K562 (cell line): Measurements from ENCODE around the gene SLC26A1. TPM values are rescaled to one million over a fixed set of nuclear protein-coding genes. Genes with fewer than 3 reads are reported as not detected.

Experiments used
- ATAC-seq: fragments of 200-7000 bp; cut with Tn5 transposase; 3 replicates; pipeline ENCODE4 v1.9.1; 2020; ENCODE audit warnings: moderate library complexity
- BruUV-seq: library from RNA; stranded (reverse); fragments of 400-500 nt; replicated peaks from 2 replicates; lab custom pipeline; 2021; lab: Mats Ljungman, UMichigan
- CTCF ChIA-PET: fragments of 300-600 bp; formaldehyde crosslinking; extraction: SDS; loops from one replicate; lab custom pipeline; 2021; ENCODE audit warnings: low intra/inter-chr PET ratio; lab: Yijun Ruan, JAX
- POLR2A ChIA-PET: fragments of 300-600, 350-650 bp; sonication (Branson Sonifier 250); formaldehyde crosslinking; extraction: SDS; loops from one replicate; lab custom pipeline; 2021; ENCODE audit warnings: antibody characterized with exemption, inconsistent platforms; lab: Yijun Ruan, JAX
- DNase-seq, 4 experiments: peaks; one replicate each; pipeline versions ENCODE4 v3.0.0 to v3.0.0-alpha.2; 2011 to 2018; ENCODE audit warnings: low spot score in 3 of 4, mixed read lengths in 3 of 4; ENCODE audit errors: extremely low read depth in 1 of 4
- FAIRE-seq: peaks from 2 replicates; lab custom pipeline; 2011; peaks lifted over from hg19 to GRCh38; lab: Jason Lieb, UNC
- H2AFZ ChIP-seq: 2 replicates; pipeline ENCODE4 v1.6.0; 2011; ENCODE audit warnings: low read depth, low read length, control low read depth, inconsistent platforms
- H3K27ac ChIP-seq: fragments of 200-600 bp; 3 replicates; pipeline ENCODE4 v1.8.0; 2011; ENCODE audit warnings: low read depth, mild to moderate bottlenecking, control low read depth, inconsistent platforms, low read length, moderate library complexity, mixed read lengths; ENCODE audit errors: extremely low read depth
- H3K27me3 ChIP-seq, 2 experiments: fragments of 300-600 bp in 1 of 2; 2 replicates in 1 of 2; 3 replicates in 1 of 2; pipeline versions ENCODE4 v1.6.0 to v1.8.0; 2011; ENCODE audit warnings: inconsistent platforms in 2 of 2, low read length in 2 of 2, mild to moderate bottlenecking in 1 of 2, mixed read lengths in 1 of 2, moderate library complexity in 1 of 2; ENCODE audit not compliant: control insufficient read depth in 2 of 2, insufficient read depth in 2 of 2
- H3K36me3 ChIP-seq: fragments of 300-600 bp; 3 replicates; pipeline ENCODE4 v1.8.0; 2011; ENCODE audit warnings: mild to moderate bottlenecking, low read length, inconsistent platforms; ENCODE audit not compliant: control insufficient read depth, insufficient read depth
- H3K4me1 ChIP-seq, 2 experiments: fragments of 200-600 bp in 1 of 2; replicated peaks in 1 of 2; 2 replicates in 1 of 2; 3 replicates in 1 of 2; pipeline versions ENCODE4 v1.5.1 to v1.8.0; 2011; ENCODE audit warnings: inconsistent platforms in 2 of 2, low read length in 2 of 2, mild to moderate bottlenecking in 1 of 2, mixed read lengths in 1 of 2, moderate library complexity in 1 of 2; ENCODE audit not compliant: control insufficient read depth in 2 of 2, insufficient read depth in 2 of 2
- H3K4me2 ChIP-seq: 2 replicates; pipeline ENCODE4 v1.6.1; 2011; ENCODE audit warnings: low read length, control low read depth, inconsistent platforms, mixed read lengths; ENCODE audit not compliant: insufficient read depth
- H3K4me3 ChIP-seq: fragments of 200-600 bp; sonication (generic), shearing (Covaris generic); 2 replicates; pipeline ENCODE4 v1.5.1; 2016; ENCODE audit warnings: control low read depth, inconsistent platforms
- H3K79me2 ChIP-seq: fragments of 200-600 bp; 3 replicates; pipeline ENCODE4 v1.8.0; 2011; ENCODE audit warnings: low read length, inconsistent platforms; ENCODE audit not compliant: control insufficient read depth, insufficient read depth
- H3K9ac ChIP-seq, 2 experiments: 2 replicates each; pipeline versions ENCODE4 v1.6.0 to v1.6.1; 2011; ENCODE audit warnings: low read depth in 2 of 2, low read length in 2 of 2, control low read depth in 1 of 2, inconsistent platforms in 1 of 2, mild to moderate bottlenecking in 1 of 2, mixed read lengths in 1 of 2; ENCODE audit not compliant: insufficient read depth in 1 of 2
- H3K9me1 ChIP-seq: one replicate; pipeline ENCODE4 v1.6.0; 2011; ENCODE audit warnings: inconsistent platforms, mild to moderate bottlenecking, low read length, moderate library complexity; ENCODE audit not compliant: control insufficient read depth, insufficient read depth
- H3K9me3 ChIP-seq: replicated peaks from 2 replicates; pipeline ENCODE4 v1.5.1; 2011; ENCODE audit warnings: low read depth, low read length, inconsistent platforms; ENCODE audit not compliant: control insufficient read depth, insufficient read depth
- H4K20me1 ChIP-seq: replicated peaks from 2 replicates; pipeline ENCODE4 v1.6.1; 2011; ENCODE audit warnings: low read length, inconsistent platforms, mixed read lengths; ENCODE audit not compliant: control insufficient read depth, insufficient read depth
- DDX20 ChIP-seq: fragments of 450-650 bp; IDR thresholded peaks from 2 replicates; pipeline ENCODE4 v1.6.1; 2016; ENCODE audit warnings: missing genetic modification characterization, low read depth, mild to moderate bottlenecking, missing compliant biosample characterization, moderate library complexity
- FIP1L1 ChIP-seq: fragments of 200-400 bp; formaldehyde crosslinking; IDR thresholded peaks from 2 replicates; pipeline ENCODE4 v1.6.1; 2018; ENCODE audit warnings: mild to moderate bottlenecking, low read depth, low read length; ENCODE audit not compliant: poor library complexity, severe bottlenecking
- FOS ChIP-seq: IDR thresholded peaks from 3 replicates; pipeline ENCODE4 v1.6.1; 2011; ENCODE audit not compliant: insufficient read length; ENCODE audit errors: extremely low read depth
- MTA3 ChIP-seq: fragments of 450-650 bp; formaldehyde crosslinking; IDR thresholded peaks from 2 replicates; pipeline ENCODE4 v1.6.1; 2017; ENCODE audit warnings: mild to moderate bottlenecking, borderline replicate concordance
- POLR2G ChIP-seq: fragments of 200-400 bp; formaldehyde crosslinking; IDR thresholded peaks from 2 replicates; pipeline ENCODE4 v1.6.1; 2017; ENCODE audit warnings: low read depth, mild to moderate bottlenecking, antibody characterized with exemption, low read length, moderate library complexity
- STAT5A ChIP-seq: IDR thresholded peaks from 2 replicates; pipeline ENCODE4 v1.6.1; 2012; ENCODE audit warnings: low read length, inconsistent platforms, borderline replicate concordance
- THRB ChIP-seq: fragments of 450-650 bp; formaldehyde crosslinking; conservative IDR thresholded peaks from 2 replicates; pipeline ENCODE4 v1.4.0; 2022; ENCODE audit warnings: mild to moderate bottlenecking, missing genetic modification characterization
- TRIM28 ChIP-seq: fragments of 450-650 bp; IDR thresholded peaks from 2 replicates; pipeline ENCODE4 v1.6.1; 2017
- ZC3H4 ChIP-seq: sonication (generic); formaldehyde crosslinking; IDR thresholded peaks from 2 replicates; pipeline ENCODE4 v1.9.0; 2021; ENCODE audit warnings: missing genetic modification reagents, borderline replicate concordance
- ZNF644 ChIP-seq: fragments of 200-800 bp; sonication (Bioruptor generic); IDR thresholded peaks from 2 replicates; pipeline ENCODE4 v1.6.1; 2016; ENCODE audit warnings: low read depth, missing genetic modification characterization, missing compliant biosample characterization
- ZNF785 ChIP-seq: fragments of 250-450 bp; sonication (Bioruptor Pico); IDR thresholded peaks from 2 replicates; pipeline ENCODE4 v1.4.0; 2020; ENCODE audit warnings: mild to moderate bottlenecking
- WGBS: fragments of 100-300 bp; shearing (Covaris generic); methylation state at CpG from one replicate; pipeline ENCODE4 v1.1.6; 2016; ENCODE audit warnings: low coverage, mixed read lengths; ENCODE audit not compliant: insufficient coverage; ENCODE audit errors: missing lambda C conversion rate; 5-methylcytosine and 5-hydroxymethylcytosine counted together
- in situ Hi-C: fragments of 300-500 bp; cut with MboI; formaldehyde crosslinking; loops from 4 replicates; pipeline ENCODE4 v1.15.0; 2018; ENCODE audit warnings: inconsistent platforms, mixed read lengths
- intact Hi-C: fragments of 100-400 bp; cut with micrococcal nuclease; formaldehyde crosslinking; loops from 2 replicates; pipeline ENCODE4 v1.14.2; 2022
- polyA plus RNA-seq, 8 experiments: library from polyadenylated mRNA; depleted of rRNA in 4 of 8; stranded (reverse) in 5 of 8; unstranded in 3 of 8; fragments of >200 nt; fragmentation: Nextera tagmentation in 2 of 8; fragmentation: Illumina TruSeq in 1 of 8; extraction: Ambion mirVana in 2 of 8; extraction: Trizol in 1 of 8; gene quantifications; 2 replicates each; pipeline versions ENCODE4 v1.2.1 to v1.2.3, GENCODE V29; 2011 to 2014; ENCODE audit warnings: inconsistent platforms in 1 of 8, missing spikeins in 1 of 8
- total RNA-seq, 7 experiments: library from RNA; depleted of rRNA in 6 of 7; stranded (reverse); fragments of >200 nt in 6 of 7; fragmentation: Illumina TruSeq in 2 of 7; extraction: Trizol in 2 of 7; gene quantifications; 2 replicates each; pipeline versions ENCODE4 v1.2.1 to v1.2.3, GENCODE V29; 2011 to 2021; ENCODE audit warnings: low replicate concordance in 1 of 7
- TF ChIP-seq, protein P1 (sequence below): fragments of 250-450 bp; sonication (Bioruptor Pico); IDR thresholded peaks from 2 replicates; pipeline ENCODE4 v1.4.0; 2020; ENCODE audit warnings: borderline replicate concordance

SLC26A1 gene
- total and polyA plus RNA-seq, 9 of the 15 experiments (the other 6 are each of a cell fraction or from before 2014, with no cell fraction given): 0.11 to 4.2 (median 0.95) TPM

GRCh38 chr4:990746-991367, 2.3 kb downstream of the SLC26A1 start:
- WGBS: 96% methylated on average over 17 of the region's 26 CpGs
- TF ChIP-seq ZNF785 (CRISPR knock-in tag): no peak
- no peak for TF ChIP-seq ZC3H4
- no peak for TF ChIP-seq STAT5A
- TF ChIP-seq ZNF644: no peak
- TF ChIP-seq, protein P1, sequence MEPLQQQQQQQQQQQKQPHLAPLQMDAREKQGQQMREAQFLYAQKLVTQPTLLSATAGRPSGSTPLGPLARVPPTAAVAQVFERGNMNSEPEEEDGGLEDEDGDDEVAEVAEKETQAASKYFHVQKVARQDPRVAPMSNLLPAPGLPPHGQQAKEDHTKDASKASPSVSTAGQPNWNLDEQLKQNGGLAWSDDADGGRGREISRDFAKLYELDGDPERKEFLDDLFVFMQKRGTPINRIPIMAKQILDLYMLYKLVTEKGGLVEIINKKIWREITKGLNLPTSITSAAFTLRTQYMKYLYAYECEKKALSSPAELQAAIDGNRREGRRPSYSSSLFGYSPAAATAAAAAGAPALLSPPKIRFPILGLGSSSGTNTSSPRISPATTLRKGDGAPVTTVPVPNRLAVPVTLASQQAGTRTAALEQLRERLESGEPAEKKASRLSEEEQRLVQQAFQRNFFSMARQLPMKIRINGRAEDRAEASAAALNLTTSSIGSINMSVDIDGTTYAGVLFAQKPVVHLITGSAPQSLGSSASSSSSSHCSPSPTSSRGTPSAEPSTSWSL (CRISPR knock-in tag): no peak
- TF ChIP-seq DDX20 (tag): no peak
- TF ChIP-seq FOS: no peak
- no peak for TF ChIP-seq THRB
- no peak for TF ChIP-seq TRIM28
- 0 out of 2 replicates have a peak, but pooled peaks have one; percentile 17 for TF ChIP-seq POLR2G
- TF ChIP-seq FIP1L1: peak; percentile 14
- TF ChIP-seq MTA3: no peak
- H3K4me1 ChIP-seq: peaks cover 36 to 91% of the 10 kb centered on the region in 2 experiments

More at GRCh38 chr4:990746-991367, 2.3 kb downstream of the SLC26A1 start:
- ATAC-seq (no peak), FAIRE-seq (no peak), DNase-seq (no peak)
- POLR2A ChIA-PET: interaction anchor here (0.9 kb wide), 1 partner anchor 110 kb away, joined by 5 read pairs; no protein-coding TSS in a partner anchor
- Histone ChIP-seq H3K9ac (0 out of 4 replicates have a peak overlapping the region, but pooled peaks of 1 of the 2 experiments have one; percentile 1), H3K9me3 (no peaks in the 10 kb centered on the region; the same call in 1 of the 2 replicates), H2AFZ (no peak overlapping the region), H3K36me3 (peaks cover 22% of the 10 kb centered on the region; the same call in 1 of the 3 replicates), H3K79me2 (peaks cover 30% of the 10 kb centered on the region), H3K27me3 (no peaks in the 10 kb centered on the region), H3K27ac (no peak overlapping the region), H3K4me2 (no peak overlapping the region), H3K9me1 (no peaks in the 10 kb centered on the region), H4K20me1 (no peaks in the 10 kb centered on the region), H3K4me3 (no peak overlapping the region)
- CTCF ChIA-PET: no interaction called here
- no TSS peak for BruUV-seq
- in situ Hi-C loops (no loop called here), intact Hi-C loops (loop anchor here (10.0 kb wide), 1 partner anchor 54 kb away; no protein-coding TSS in a partner anchor)
